ENCODE data around the gene NFKBIE. TPM values are rescaled to one million over a fixed set of nuclear protein-coding genes. Genes with fewer than 3 reads are reported as not detected.
A peak's percentile ranks its signal among the peaks of the same experiment; 100 is the strongest.

The NFKBIE gene
- total and polyA plus RNA-seq, 9 of the 15 experiments (the other 6 are each of a cell fraction or from before 2014, with no cell fraction given): 2.1 to 16.4 (median 11.7) TPM

- TF ChIP-seq STAT6 (CRISPR knock-in tag; IDR thresholded peaks at IDR 0.05) (peak; percentile 73), ZBTB43 (CRISPR knock-in tag; IDR thresholded peaks at IDR 0.05) (no peak; the same call in 1 of the 2 replicates), GATAD2B (IDR thresholded peaks at IDR 0.05; ENCODE audit: borderline replicate concordance) (peak; percentile 57; the same call in 1 of the 2 replicates), HDGF (IDR thresholded peaks at IDR 0.05) (0 out of 2 replicates have a peak, but pooled peaks have one; percentile 73), RBM25 (IDR thresholded peaks at IDR 0.05; ENCODE audit: low read depth, low read length, severe bottlenecking) (peak; percentile 76), REST (IDR thresholded peaks at IDR 0.05; ENCODE audit: borderline replicate concordance) (no peak), REST (CRISPR knock-in tag; IDR thresholded peaks at IDR 0.05; ENCODE audit: low read depth) (0 out of 2 replicates have a peak, but pooled peaks have one; percentile 37), ZBTB49 (CRISPR knock-in tag; IDR thresholded peaks at IDR 0.05; ENCODE audit: borderline replicate concordance) (0 out of 2 replicates have a peak, but pooled peaks have one; percentile 82), GTF2F1 (IDR thresholded peaks at IDR 0.05; ENCODE audit: low read depth, low read length) (no peak; the same call in 1 of the 2 replicates), SAP30 (IDR thresholded peaks at IDR 0.05; ENCODE audit: borderline replicate concordance, insufficient read depth, low read depth, low read length, poor library complexity, severe bottlenecking) (peak; percentile 86)
These were observed 47.8 kb upstream of the NFKBIE start, which contains the start of gene AARS2 (continued) for GRCh38 chr6:44312901-44313788.
